ENCODE data around the gene DRGX.

The DRGX gene

GRCh38 chr10:49361178-49361554, 34.7 kb downstream of the DRGX start:
- no peak for DNase-seq

DNA sequence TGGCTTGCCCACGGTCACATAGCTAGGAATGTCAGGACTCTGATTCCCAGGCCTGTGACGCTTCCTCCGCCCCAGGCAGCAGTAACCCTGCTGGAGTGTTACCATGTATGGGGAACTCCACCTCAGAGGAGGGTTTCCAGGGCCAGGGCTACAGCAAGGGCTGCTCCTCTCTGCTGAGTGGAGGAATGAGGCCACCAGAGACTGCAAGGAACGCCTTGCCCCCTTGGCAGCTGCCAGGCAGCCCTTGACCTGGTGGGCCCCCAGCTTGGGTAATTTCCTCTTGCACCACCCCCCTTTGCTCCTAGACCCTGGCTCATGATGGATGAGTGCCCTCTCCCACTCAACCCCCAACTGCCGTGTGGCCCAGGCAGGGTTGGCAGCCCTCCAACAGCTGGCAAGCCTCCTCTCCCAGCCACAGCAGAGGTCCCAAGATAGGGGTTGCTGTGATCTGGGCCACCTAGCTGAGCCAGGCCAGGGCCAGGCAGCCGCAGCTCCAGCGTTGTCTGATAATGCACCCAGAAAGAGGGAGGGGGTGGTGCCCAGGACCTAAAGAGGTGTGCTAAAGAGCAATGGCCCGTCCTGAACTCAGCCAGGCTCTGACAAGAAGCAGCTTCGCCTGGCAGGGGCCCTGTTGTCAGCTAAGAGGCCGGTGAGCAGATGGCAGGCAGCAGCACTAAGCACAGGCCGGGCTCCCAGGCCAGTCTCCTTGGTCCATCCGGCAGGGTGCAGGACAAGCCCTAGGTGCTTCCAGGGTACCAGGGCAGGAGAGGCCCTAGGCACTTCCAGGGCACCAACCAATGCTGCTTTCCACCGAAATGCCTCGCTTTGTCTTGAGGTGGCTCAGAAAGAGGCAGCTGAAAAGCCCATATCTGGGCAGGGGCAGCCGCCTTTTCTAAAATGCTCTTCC, 35.4 kb downstream of the DRGX start:
- no peak for DNase-seq

DNA sequence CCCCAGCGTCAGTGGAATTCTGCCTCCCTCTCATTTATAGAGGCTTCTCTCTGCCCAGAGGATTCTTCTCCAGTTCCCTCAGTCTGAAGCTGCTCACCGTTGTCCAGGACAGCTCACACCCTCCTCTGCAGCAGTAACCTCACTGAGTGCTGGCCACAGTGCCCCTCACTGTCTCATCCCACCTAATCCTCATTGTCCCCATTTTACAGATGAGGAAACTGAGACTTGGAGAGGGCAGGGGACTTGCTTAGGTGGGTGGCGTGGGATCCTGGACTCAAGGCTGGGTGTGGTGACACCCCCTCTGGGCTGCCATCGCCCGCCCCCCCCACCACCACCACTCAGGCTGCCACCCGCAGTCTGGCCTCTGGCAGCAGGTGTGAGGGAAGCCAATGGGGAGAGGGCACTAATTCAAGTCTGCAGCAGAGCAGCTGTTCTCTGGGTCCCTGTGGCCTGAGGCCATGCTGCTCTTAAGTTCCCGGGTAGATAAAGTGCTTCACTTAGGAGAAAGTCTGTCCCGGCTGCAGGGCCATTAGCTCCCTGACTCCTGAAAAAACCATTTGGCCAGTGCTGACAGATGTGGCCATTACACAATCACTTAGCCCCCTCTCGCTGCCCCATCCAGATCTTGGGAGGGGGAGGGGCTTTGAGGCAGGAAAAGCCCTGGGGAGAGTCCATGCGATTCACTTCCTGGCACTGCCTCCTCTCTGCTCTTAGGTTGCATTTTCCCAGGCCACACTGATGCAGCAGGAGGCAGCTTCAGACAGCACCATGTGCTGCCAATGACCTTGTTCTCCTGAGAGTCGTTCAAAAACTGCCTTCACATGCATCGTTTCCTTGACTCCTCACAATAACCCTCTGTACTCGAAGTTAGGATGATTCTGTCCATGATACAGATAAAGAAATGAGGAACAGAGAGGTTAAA, 36.3 kb downstream of the DRGX start:
- DNase-seq, result no peak

DNA sequence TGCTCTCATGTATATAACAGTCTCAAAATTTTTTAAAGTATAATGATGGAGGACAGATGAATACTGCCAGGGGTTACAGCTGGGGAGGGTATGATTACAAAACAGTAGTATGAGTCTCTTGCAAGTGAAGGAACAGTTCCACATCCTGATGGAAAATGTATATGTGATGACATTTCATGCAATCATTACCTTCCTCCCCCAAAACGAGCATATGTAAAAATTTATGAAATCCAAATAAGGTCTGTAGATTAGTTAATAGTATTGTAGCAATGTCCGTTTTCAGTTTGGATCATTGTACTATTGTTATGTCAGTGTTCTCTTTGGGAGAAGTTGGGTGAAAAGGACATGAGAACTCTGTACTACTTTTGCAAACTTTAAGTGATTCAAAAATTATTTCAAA, 38.0 kb downstream of the DRGX start:
- no peak for DNase-seq

GRCh38 chr10:49356944-49357343, 38.9 kb downstream of the DRGX start:
- DNase-seq, result no peak

GRCh38 chr10:49356181-49356580, 39.7 kb downstream of the DRGX start:
- no peak for DNase-seq

- no peak for DNase-seq
These were observed 40.7 kb downstream of the DRGX start for GRCh38 chr10:49355221-49355620.

- no peak for DNase-seq
These were observed 41.3 kb downstream of the DRGX start for GRCh38 chr10:49354593-49354992.

DNA sequence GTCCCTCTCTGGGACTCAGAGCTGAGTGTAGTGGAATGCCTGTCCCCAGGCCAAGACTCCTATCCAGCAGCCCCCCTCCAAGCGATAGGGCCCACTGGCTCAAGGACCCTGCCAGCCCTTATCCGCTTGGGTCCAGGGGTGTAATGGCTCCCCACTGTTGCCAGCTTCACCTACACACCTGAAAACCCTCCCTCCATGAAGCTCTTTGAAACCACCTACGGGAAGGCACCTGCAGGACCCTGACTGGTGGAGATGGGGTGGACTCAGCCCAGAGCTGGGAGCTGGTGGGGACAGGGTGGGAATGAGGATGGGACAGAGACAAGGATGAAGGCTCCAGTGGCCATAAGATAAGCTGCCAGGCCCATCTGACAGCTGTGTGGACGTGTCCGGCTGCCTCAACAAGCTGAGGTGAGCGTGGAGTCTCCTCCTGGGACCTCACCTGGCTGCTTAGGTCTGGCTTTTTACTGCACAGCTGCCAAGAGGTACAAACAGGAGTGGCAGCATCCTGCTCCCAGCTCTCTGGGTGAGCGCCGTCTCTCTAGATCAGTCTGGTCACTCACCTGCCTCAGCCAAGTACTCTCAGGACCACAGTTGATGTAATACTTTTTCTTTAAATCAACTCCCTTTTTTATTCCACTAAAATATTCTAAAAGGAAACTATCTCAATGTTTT, 41.9 kb downstream of the DRGX start:
- DNase-seq, result no peak

GRCh38 chr10:49353026-49353894, 42.6 kb downstream of the DRGX start:
- DNase-seq, result no peak

- no peak for DNase-seq
These were observed 43.6 kb downstream of the DRGX start for GRCh38 chr10:49352323-49352722.

DNA sequence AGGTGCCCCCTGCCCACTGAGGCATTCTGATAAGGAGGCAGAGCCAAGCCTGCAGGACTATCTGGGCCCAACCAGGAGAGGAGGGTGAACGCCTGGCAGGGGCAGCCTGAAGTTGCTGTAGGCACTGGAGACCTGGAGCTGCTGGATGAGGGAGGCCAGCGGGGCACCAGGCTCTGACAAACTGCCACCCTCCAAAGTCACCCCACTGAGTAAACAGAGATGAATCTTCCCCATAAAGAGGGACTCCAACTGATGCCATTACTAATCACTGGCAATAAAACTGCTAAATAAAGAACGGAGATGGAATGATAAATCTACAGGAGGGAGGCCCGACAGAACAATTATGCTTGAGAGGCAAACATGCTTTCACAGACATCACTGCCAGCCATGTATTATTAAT, 44.2 kb downstream of the DRGX start:
- DNase-seq, result no peak

GRCh38 chr10:49350846-49351532, 44.9 kb downstream of the DRGX start:
- no peak for DNase-seq

- no peak for DNase-seq
These were observed 45.8 kb downstream of the DRGX start for GRCh38 chr10:49350138-49350537.

DNA sequence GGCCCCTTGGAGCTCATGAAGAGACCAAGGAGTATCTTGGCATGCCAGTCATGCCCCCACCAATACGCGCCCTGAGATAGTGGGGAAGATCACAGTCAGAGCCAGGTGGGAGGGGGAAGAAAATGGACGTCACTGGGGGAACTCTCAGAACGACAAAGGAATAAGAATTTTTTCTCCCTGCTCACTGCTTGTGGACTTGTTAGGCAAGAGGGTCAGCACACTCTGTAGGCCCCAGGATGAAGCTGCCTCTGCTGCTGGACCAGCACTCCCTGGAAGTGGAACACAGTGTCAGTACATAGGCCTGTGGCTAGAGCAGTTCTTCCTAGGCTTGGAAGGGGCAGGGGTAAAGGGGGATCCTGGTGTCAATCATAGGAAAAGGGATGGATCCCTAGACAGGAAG, 46.5 kb downstream of the DRGX start:
- DNase-seq, result no peak

- no peak for DNase-seq
These were observed 47.3 kb downstream of the DRGX start for GRCh38 chr10:49348593-49348992.

GRCh38 chr10:49347827-49348226, 48.1 kb downstream of the DRGX start:
- DNase-seq, result no peak

- DNase-seq, result no peak
These were observed 48.5 kb downstream of the DRGX start for GRCh38 chr10:49347342-49347741.

DNA sequence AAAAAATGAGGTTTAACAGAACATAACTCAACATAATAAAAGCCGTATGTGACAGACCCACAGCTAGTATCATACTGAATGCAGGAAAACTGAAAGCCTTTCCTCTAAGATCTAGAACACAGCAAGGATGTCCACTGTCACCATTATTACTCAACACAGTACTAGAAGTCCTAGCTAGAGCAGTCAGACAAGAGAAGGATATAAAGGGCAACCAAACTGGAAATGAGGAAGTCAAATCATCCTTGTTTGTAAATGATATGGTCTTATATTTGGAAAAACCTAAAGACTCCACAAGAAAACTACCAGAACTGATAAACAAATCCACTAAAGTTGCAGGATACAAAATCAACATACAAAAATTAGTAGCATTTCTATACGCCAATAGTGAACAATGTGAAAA, 51.0 kb downstream of the DRGX start:
- no peak for DNase-seq

DNA sequence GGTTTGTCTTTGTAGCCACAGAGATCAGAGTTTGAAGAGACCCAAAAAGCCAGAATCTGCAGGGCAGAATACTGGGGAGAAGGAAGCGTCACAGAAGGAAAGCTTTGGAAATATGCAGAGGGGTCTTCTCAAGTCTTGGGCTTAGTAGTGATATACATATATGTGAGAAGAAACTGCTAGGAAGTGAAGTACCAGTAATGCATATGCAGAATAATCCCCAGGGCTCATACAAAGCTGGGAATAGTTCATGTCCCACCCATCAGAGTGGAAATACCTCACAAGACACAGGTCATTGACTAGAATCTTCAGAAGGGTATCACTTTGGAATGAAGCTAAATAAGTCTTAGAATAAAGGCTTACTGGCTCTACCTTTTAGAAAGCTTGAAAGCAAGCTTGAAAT, 57.3 kb downstream of the DRGX start:
- no peak for DNase-seq

GRCh38 chr10:49335364-49335972, 60.4 kb downstream of the DRGX start:
- DNase-seq, result no peak
